HepG2 (cell line): ENCODE data around the gene MMP17. TPM values are rescaled to one million over a fixed set of nuclear protein-coding genes. Genes with fewer than 3 reads are reported as not detected.

Experiments
- ATAC-seq: fragments of 200-7000 bp; cut with Tn5 transposase; 3 replicates; pipeline ENCODE4 v1.9.1; 2020; ENCODE audit warnings: mild to moderate bottlenecking, moderate library complexity
- BruUV-seq: library from RNA; stranded (reverse); fragments of 400-500 nt; replicated peaks from 2 replicates; lab custom pipeline; 2021; lab: Mats Ljungman, UMichigan
- CTCF ChIA-PET: fragments of 300-600 bp; formaldehyde crosslinking; extraction: SDS; loops from one replicate; lab custom pipeline; 2021; ENCODE audit warnings: low total read pairs, inconsistent platforms, low intra/inter-chr PET ratio; lab: Yijun Ruan, JAX
- POLR2A ChIA-PET: fragments of 350-600 bp; sonication (Branson Sonifier 250); formaldehyde crosslinking; loops from one replicate; lab custom pipeline; 2020; ENCODE audit warnings: antibody characterized with exemption, inconsistent platforms; lab: Yijun Ruan, JAX
- DNase-seq: peaks from one replicate; pipeline ENCODE4 v3.0.0-alpha.2; 2015; ENCODE audit warnings: low spot score
- FAIRE-seq: peaks from 3 replicates; lab custom pipeline; 2011; peaks lifted over from hg19 to GRCh38; lab: Jason Lieb, UNC
- H2AFZ ChIP-seq: one replicate; pipeline ENCODE4 v1.6.1; 2011; ENCODE audit warnings: low read length, inconsistent platforms
- H3K27ac ChIP-seq: fragments of 300-600 bp; 3 replicates; pipeline ENCODE4 v1.8.0; 2011; ENCODE audit warnings: mixed run types, mild to moderate bottlenecking, mixed read lengths, low read length, inconsistent platforms; ENCODE audit not compliant: insufficient read depth; ENCODE audit errors: extremely low read length
- H3K27me3 ChIP-seq, 2 experiments: fragments of 200-600 bp in 1 of 2; 2 replicates in 1 of 2; 3 replicates in 1 of 2; pipeline versions ENCODE4 v1.6.0 to v1.8.0; 2011; ENCODE audit warnings: low read length in 2 of 2, mild to moderate bottlenecking in 2 of 2, moderate library complexity in 2 of 2, inconsistent platforms in 1 of 2; ENCODE audit not compliant: insufficient read depth in 2 of 2, control insufficient read depth in 1 of 2
- H3K36me3 ChIP-seq, 2 experiments: fragments of 200-600 bp in 1 of 2; replicated peaks in 1 of 2; 2 replicates in 1 of 2; 3 replicates in 1 of 2; pipeline versions ENCODE4 v1.5.1 to v1.8.0; 2011; ENCODE audit warnings: low read length in 2 of 2, inconsistent platforms in 1 of 2; ENCODE audit not compliant: insufficient read depth in 2 of 2, control insufficient read depth in 1 of 2
- H3K4me1 ChIP-seq: 2 replicates; pipeline ENCODE4 v1.5.1; 2012; ENCODE audit warnings: low read length, inconsistent platforms; ENCODE audit not compliant: insufficient read depth
- H3K4me2 ChIP-seq: 2 replicates; pipeline ENCODE4 v1.6.0; 2011; ENCODE audit warnings: low read depth, low read length, inconsistent platforms
- H3K4me3 ChIP-seq, 3 experiments: fragments of 200-600 bp in 1 of 3; sonication (generic), shearing (Covaris generic) in 1 of 3; replicated peaks in 1 of 3; 2 replicates each; pipeline ENCODE4 v1.5.1; 2011 to 2016; ENCODE audit warnings: low read length in 3 of 3, inconsistent platforms in 2 of 3, low read depth in 2 of 3, mild to moderate bottlenecking in 2 of 3, control low read depth in 1 of 3, mixed read lengths in 1 of 3; ENCODE audit not compliant: insufficient read depth in 1 of 3
- H3K79me2 ChIP-seq: one replicate; pipeline ENCODE4 v1.6.1; 2011; ENCODE audit warnings: low read length, inconsistent platforms; ENCODE audit not compliant: insufficient read depth
- H3K9ac ChIP-seq: 2 replicates; pipeline ENCODE4 v1.6.0; 2011; ENCODE audit warnings: mild to moderate bottlenecking, low read depth, low read length, inconsistent platforms; ENCODE audit not compliant: insufficient read depth
- H3K9me3 ChIP-seq: 2 replicates; pipeline ENCODE4 v1.5.1; 2012; ENCODE audit warnings: mild to moderate bottlenecking, low read length
- H4K20me1 ChIP-seq: 2 replicates; pipeline ENCODE4 v1.6.0; 2011; ENCODE audit warnings: inconsistent platforms, mild to moderate bottlenecking, low read length, moderate library complexity; ENCODE audit not compliant: insufficient read depth
- NFKB2 ChIP-seq: sonication (generic); formaldehyde crosslinking; IDR thresholded peaks from 2 replicates; pipeline ENCODE4 v1.4.0; 2020; ENCODE audit warnings: missing genetic modification reagents, borderline replicate concordance
- ZBTB44 ChIP-seq: sonication (generic); formaldehyde crosslinking; IDR thresholded peaks from 2 replicates; pipeline ENCODE4 v1.4.0; 2020; ENCODE audit warnings: missing genetic modification reagents
- ZNF512 ChIP-seq: sonication (generic); formaldehyde crosslinking; IDR thresholded peaks from 2 replicates; pipeline ENCODE4 v1.4.0; 2020; ENCODE audit warnings: mild to moderate bottlenecking, missing genetic modification reagents
- ZNF746 ChIP-seq: sonication (generic); formaldehyde crosslinking; IDR thresholded peaks from 2 replicates; pipeline ENCODE4 v1.8.0; 2022; ENCODE audit warnings: mild to moderate bottlenecking, missing genetic modification reagents
- WGBS: methylation state at CpG from one replicate; pipeline ENCODE4 v1.1.6; 2017; ENCODE audit warnings: low lambda C conversion rate; 5-methylcytosine and 5-hydroxymethylcytosine counted together
- in situ Hi-C: cut with HindIII; loops from 2 replicates; pipeline ENCODE4 v1.10.0; 2017; ENCODE audit warnings: low pct_unique_long_range_greater_than_20kb; ENCODE audit not compliant: extremely low pct_ligation_motif_present
- intact Hi-C: fragments of 100-400 bp; cut with micrococcal nuclease; formaldehyde crosslinking; loops from one replicate; pipeline ENCODE4 v1.10.0; 2022; ENCODE audit not compliant: unreplicated experiment
- polyA plus RNA-seq, 8 experiments: library from polyadenylated mRNA; depleted of rRNA in 3 of 8; stranded (reverse) in 7 of 8; unstranded in 1 of 8; fragments of >200 nt; fragmentation: Illumina TruSeq in 4 of 8; extraction: Trizol in 4 of 8; gene quantifications; 2 replicates each; pipeline versions ENCODE4 v1.2.1 to v1.2.3, GENCODE V29; 2011 to 2016; ENCODE audit warnings: low read depth in 4 of 8, missing spikeins in 1 of 8, mixed read lengths in 1 of 8; ENCODE audit not compliant: insufficient read depth in 1 of 8
- total RNA-seq, 5 experiments: library from RNA; depleted of rRNA; stranded (reverse); fragments of >200 nt; fragmentation: Illumina TruSeq; extraction: Trizol; gene quantifications; 2 replicates each; pipeline ENCODE4 v1.2.3, GENCODE V29; 2016; ENCODE audit warnings: low read depth in 1 of 5

The MMP17 gene
- total and polyA plus RNA-seq, 2 of the 13 experiments (the other 11 are each of a cell fraction or from before 2014, with no cell fraction given): 0.55 to 0.80 TPM

GRCh38 chr12:131825146-131825892 is 2.9 kb upstream of the MMP17 start:
- FAIRE-seq (no peak), ATAC-seq (peak; percentile 13; the same call in 1 of the 3 replicates), DNase-seq (no peak)
- Histone ChIP-seq H3K9me3 (no peaks in the 10 kb centered on the region), H3K27ac (no peak overlapping the region), H3K4me3 (peak overlapping the region in 1 of 3 experiments; percentile 28; a peak in 2 of 6 replicates), H3K27me3 (peaks cover 6 to 43% of the 10 kb centered on the region in 2 experiments; a peak in 4 of 5 replicates), H3K4me1 (peaks cover 40% of the 10 kb centered on the region), H3K9ac (no peak overlapping the region), H3K4me2 (peak overlapping the region; percentile 61), H4K20me1 (no peaks in the 10 kb centered on the region), H2AFZ (no peak overlapping the region), H3K36me3 (no peaks in the 10 kb centered on the region), H3K79me2 (no peaks in the 10 kb centered on the region)
- ChIA-PET POLR2A (no interaction called here), CTCF (no interaction called here)
- BruUV-seq: no TSS peak
- TF ChIP-seq ZNF512 (CRISPR knock-in tag) (peak; percentile 84), NFKB2 (CRISPR knock-in tag) (no peak), ZBTB44 (CRISPR knock-in tag) (no peak), ZNF746 (CRISPR knock-in tag) (no peak)
- in situ Hi-C loops: loop anchor here (25.0 kb wide), 1 partner anchor 713 kb away; no protein-coding TSS in a partner anchor
- intact Hi-C loops: no loop called here
- WGBS: 18% methylated on average over 16 of the region's 18 CpGs
